NB4 (cell line): ENCODE data around the gene KDM4C.
"Not testable (repeated sequence)": the region's sequence is repeated elsewhere in the genome, so short reads cannot be mapped to it uniquely, and the experiment has no call there.

Experiments
- DNase-seq: peaks from one replicate; pipeline ENCODE4 v3.0.0; 2010; ENCODE audit warnings: low read depth
- H3K4me3 ChIP-seq: one replicate; pipeline ENCODE4 v1.5.1; 2011; ENCODE audit warnings: mild to moderate bottlenecking, low read depth, low read length, moderate library complexity
- CTCF ChIP-seq: IDR thresholded peaks from one replicate; pipeline ENCODE4 v1.5.1; 2012; ENCODE audit warnings: low read depth, low read length
- MAX ChIP-seq: IDR thresholded peaks from 2 replicates; pipeline ENCODE4 v1.6.1; 2011; ENCODE audit warnings: low read depth, low read length
- MYC ChIP-seq: IDR thresholded peaks from 2 replicates; pipeline ENCODE4 v1.6.1; 2011; ENCODE audit warnings: low read depth, low read length
- POLR2A ChIP-seq: IDR thresholded peaks from 2 replicates; pipeline ENCODE4 v1.6.1; 2011; ENCODE audit warnings: mild to moderate bottlenecking; ENCODE audit not compliant: insufficient read length; ENCODE audit errors: extremely low read depth

The KDM4C gene

GRCh38 chr9:6757456-6758247 is at the start of gene KDM4C:
Gene KDM4C, plus strand, starts transcription at chr9:6757973. Its CDS starts 35,016 bp downstream, at chr9:6792989.
- peak within 1 kb of the TSS; percentile 95 for H3K4me3 ChIP-seq
- TF ChIP-seq MAX: peak; percentile 99
- no peak for TF ChIP-seq CTCF
- TF ChIP-seq POLR2A: peak; percentile 92
- peak; percentile 99 for TF ChIP-seq MYC
- peak; percentile 100 for DNase-seq

GRCh38 chr9:6708732-6709131 is 49.0 kb upstream of the KDM4C start:
- TF ChIP-seq CTCF (no peak), MYC (no peak), MAX (no peak), POLR2A (no peak)
- peak; percentile 51 for DNase-seq
- no peak overlapping the region for H3K4me3 ChIP-seq

GRCh38 chr9:6711403-6711802 is 46.4 kb upstream of the KDM4C start:
- no peak overlapping the region for H3K4me3 ChIP-seq
- DNase-seq: no peak
- TF ChIP-seq POLR2A (no peak), MYC (no peak), CTCF (no peak), MAX (no peak)

GRCh38 chr9:6712041-6712440 is 45.7 kb upstream of the KDM4C start:
- H3K4me3 ChIP-seq: no peak overlapping the region
- TF ChIP-seq POLR2A: no peak
- DNase-seq: no peak

GRCh38 chr9:6714176-6714575 is 43.6 kb upstream of the KDM4C start:
- H3K4me3 ChIP-seq: no peak overlapping the region
- TF ChIP-seq CTCF: no peak
- no peak for TF ChIP-seq MAX
- no peak for TF ChIP-seq POLR2A
- no peak for TF ChIP-seq MYC
- DNase-seq: peak; percentile 51

- DNase-seq: not testable (repeated sequence)
- peak overlapping the region; percentile 76 for H3K4me3 ChIP-seq
These were observed 42.5 kb upstream of the KDM4C start for GRCh38 chr9:6715153-6715754.
